ENCODE results near the gene TMEM204.

Gene TMEM204

DNA sequence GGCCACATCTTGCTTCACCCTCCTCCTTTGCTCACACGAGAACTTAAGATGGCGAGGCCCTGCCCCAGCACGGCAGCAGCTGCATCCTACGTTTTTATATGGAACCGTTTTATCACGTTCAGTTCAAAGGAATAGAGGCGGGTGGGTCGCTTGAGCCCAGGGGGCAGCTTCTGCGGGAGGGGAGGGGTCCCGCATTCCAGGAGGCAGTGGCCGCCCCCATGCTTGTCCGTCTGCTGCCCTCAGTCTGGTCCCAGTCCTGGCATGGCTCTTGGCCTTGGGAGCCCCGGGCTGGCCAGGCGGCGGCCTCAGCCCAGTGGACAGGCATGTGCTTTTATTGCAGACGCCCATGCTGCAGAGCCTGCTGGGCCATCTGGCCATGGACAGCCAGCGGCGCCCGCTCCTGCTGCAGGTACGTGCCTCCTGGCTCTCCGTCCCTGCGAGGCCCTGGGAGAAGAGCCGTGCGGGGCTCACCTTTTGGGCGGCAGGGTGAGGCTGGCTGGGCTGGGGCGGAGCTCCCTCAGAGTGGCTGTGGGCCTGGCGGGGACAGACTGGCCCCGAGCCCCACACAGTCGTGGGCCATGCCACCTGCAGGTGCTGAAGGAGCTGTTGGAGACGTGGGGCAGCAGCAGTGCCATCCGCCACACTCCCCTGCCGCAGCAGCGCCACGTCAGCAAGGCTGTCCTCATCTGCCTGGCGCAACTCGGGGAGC, 33.6 kb upstream of the TMEM204 start:
- no peak for DNase-seq

DNA sequence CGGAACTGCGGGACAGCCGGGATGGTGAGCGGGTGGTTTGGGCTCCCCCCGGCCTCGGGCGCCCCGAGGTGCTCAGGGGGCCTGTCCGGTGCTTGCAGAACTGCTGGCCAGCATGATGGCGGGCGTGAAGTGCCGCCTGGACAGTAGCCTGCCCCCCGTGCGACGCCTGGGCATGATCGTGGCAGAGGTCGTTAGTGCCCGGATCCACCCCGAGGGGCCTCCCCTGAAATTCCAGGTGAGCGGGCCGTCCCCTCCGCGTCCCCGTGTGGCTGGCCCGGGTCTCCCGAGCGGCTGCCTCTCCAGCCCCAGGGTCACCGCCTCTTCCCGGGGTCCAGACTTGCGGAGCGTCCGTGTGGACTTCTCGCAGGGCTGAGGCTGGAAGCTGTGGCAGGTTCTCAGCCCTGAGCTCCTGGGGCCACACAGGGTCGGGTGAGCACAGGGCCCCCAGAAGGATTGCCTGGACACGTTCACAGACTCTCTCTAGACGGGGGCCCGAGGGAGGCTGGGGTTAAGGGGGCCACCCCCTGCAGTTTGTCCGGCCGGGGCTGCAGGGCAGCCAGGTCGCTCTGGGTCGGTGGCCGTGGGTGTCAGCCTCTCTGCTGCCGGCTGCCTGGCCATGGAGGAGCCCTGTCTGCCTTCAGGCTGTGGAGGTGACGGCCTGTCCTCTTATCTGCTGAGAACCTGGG, 32.9 kb upstream of the TMEM204 start:
- no peak for DNase-seq

DNA sequence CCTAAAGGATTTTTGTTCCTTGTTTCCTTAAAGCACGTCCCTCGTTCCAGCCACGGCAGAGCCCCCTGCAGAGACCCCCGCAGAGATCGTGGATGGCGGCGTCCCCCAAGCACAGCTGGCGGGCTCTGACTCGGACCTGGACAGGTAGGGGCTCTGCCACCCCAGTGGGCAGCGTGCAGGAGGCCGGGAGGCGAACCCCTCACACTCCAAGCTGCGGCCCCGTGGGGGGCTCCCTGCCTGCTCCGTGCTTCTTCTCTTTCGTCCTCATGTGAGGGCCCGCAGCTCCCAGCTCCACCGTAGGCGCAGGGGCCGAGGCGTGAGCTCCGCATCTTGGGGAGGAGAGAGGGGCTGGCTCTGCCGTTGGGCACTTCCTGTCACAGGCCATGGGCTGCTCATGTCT, 31.8 kb upstream of the TMEM204 start:
- no peak for DNase-seq

DNA sequence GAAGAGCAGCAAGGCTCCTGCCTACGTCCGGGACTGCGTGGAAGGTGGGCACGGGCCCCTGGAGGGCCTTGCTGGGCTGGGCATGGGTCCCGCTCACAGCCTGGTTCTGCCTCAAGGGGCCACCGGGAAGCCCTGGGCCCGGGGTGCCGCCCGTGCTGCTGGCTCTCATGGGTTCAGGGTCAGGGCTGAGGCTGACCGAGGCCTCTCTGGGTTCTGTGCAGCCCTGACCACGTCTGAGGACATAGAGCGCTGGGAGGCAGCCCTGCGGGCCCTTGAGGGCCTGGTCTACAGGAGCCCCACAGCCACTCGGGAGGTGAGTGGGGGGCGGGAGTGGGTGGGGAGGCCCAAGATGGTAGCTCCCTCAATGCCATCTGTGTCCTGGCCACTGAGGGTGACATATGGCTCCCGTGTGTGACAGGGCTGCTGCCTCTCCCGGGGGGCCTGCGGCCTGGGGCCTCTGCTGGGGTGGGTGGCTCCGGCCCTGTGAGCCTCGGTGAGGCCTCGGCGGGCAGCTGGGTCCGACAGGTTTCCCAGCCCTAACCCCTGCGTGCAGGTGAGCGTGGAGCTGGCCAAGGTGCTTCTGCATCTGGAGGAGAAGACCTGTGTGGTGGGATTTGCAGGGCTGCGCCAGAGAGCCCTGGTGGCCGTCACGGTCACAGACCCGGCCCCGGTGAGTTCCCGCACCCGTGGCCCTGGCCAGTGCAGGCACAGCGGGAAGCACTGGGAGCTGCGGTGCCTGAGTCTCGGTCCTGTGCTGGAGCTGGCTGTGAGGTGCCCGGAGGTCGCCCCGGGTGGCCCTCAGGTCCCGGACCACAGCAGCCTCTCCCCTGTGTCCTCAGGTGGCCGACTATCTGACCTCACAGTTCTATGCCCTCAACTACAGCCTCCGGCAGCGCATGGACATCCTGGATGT, 31.1 kb upstream of the TMEM204 start:
- DNase-seq = no peak

DNA sequence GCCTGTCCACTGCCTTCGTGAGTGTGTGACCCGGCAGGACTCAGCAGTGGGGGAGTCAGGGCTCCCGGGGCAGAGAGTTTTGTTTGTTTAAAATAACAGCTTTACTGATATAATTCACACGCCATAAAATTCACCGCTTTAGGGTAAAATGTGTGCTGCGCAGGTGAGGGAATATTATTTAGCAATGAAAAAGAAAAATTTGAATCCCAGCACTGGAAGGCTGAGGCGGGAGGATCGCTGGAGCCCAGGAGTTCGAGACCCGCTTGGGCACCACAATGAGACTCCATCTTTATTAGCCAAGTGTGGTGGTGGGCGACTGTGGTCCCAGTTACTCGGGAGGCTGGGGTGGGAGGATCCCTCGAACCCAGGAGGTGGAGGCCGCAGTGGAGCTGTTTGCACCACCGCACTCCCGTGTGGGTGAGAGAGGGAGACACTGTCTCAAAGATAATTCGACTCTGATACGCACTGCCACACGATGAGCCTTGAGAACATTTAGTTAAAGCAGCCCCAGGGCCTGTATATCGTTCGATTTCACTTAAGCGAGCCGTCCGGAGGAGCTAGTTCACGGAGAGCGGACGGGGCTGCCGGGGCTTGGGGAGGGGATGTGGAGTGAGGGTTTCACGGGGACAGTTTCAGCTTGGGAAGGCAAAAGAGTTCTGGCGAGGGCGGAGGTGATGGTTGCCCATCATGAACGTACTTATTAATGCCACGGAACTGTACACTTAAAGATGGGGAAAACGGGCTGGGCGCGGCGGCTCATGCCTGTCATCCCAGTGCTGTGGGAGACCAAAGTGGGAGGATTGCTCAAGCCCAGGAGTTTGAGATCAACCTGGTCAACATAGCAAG, 30.1 kb upstream of the TMEM204 start:
- no peak for DNase-seq

DNA sequence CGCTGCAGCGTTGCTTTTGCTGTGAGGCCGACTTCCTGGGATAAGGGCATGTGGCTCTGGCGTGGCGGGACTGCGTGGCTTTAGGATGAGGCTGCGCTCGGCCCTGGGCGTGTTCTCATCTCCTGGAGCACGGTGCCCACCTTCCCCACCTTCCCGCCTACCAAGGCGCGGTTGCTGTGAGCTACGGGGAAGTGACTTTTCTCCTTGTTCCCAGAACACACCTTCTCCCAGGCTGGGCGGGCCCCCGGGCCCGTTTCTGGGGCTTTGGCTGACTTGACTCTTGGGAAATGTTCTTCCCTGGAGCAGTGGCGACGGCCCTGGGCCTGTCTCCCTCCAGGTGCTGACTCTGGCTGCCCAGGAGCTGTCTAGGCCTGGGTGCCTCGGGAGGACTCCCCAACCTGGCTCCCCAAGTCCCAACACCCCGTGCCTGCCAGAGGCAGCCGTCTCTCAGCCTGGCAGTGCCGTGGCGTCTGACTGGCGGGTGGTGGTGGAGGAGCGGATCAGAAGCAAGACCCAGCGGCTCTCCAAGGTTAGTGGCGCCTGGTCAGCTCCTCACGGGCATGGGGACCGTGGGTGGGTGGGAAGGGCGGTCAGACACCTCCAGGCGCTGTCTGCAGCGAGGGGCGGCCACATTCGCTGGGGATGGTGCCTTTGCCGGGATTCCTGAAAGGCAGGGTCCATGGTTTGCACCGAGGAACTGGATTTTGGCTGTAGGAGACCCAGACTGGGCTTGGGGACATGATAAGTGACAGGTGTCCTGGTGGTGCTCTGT, 28.2 kb upstream of the TMEM204 start:
- DNase-seq = no peak

DNA sequence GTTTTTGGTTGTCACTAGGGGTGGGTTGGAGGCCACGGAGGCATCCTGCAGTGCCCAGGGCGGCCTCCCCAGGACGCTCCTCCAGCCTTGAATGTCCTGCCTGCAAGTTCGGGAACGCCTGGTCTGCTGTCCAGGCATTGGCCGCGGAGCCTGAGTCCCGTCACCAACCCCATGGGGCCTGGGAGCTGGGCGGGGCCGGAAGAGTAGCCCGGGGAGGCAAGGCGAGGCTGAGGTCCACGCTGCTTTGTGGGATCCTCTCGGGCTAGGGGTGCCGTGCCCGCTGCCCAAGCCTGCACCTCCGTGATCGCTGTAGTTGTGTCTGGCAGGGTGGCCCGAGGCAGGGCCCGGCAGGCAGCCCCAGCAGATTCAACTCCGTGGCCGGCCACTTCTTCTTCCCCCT, 27.6 kb upstream of the TMEM204 start:
- no peak for DNase-seq

DNA sequence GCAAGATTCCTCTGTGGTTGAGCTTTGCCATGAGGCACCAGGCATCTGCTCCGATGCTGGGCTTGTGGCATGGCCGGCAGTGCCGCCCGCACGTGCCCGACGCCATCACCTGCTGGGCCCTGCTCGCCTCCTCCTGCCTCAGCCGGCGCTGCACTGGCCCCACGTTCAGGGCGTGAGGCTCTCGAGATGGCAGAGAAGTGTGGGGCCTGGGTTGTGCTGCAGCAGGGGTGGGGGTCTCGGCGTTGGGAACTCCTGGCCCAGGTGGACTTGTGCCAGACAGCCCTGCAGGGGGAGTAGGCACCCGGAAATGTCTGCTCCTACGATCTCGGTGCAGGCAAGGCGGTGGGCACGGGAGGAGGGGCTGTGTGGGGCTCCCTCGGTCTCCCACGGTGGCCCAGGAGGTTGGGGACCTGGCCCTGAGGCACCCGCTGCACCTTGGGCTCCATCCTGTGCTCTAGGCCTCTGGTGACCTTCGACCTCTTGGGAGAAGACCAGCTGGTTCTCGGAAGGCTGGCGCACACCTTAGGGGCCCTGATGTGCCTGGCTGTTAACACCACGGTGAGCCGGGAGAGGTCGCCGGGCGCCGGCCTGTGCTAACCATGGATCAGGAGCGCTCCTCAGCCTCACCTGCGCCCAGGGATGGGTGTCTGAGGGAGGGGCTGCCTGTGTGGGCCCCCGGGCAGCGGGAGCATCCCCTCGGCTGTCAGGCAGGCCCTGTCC, 26.8 kb upstream of the TMEM204 start:
- no peak for DNase-seq

DNA sequence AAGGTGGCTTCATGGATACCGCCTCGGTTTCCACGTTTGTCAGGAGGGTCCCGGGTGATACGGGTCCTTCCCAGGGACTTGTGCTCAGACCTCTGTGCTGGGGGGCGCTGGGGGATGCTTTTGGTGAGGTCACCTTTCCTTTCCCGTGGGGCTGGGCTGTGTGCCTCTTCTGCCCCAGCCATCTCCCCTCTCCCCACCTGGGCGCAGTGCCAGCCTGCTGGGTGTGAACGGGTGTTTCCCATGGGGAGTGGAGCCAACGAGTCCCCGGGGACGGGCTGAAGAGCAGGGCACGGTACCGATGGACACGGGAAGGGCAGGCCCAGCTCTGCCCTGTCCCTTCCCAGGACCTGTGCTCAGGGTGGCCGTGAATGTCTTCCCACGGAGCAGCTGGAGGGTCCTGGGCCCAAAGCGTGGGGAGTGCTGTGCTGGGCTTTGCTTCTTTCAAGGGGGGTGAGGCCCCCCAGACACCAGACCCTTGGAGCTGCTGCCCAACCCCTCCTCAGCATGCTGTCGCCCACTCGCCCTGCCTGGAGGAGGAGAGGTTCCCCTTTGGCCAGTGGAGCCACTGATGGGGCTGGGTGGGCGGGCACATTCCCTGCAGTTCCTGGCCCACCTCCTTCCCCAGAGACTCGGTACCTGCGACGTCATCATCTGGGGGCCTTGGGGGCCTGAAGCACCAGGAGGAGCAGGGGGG, 24.8 kb upstream of the TMEM204 start:
- DNase-seq = no peak

DNA sequence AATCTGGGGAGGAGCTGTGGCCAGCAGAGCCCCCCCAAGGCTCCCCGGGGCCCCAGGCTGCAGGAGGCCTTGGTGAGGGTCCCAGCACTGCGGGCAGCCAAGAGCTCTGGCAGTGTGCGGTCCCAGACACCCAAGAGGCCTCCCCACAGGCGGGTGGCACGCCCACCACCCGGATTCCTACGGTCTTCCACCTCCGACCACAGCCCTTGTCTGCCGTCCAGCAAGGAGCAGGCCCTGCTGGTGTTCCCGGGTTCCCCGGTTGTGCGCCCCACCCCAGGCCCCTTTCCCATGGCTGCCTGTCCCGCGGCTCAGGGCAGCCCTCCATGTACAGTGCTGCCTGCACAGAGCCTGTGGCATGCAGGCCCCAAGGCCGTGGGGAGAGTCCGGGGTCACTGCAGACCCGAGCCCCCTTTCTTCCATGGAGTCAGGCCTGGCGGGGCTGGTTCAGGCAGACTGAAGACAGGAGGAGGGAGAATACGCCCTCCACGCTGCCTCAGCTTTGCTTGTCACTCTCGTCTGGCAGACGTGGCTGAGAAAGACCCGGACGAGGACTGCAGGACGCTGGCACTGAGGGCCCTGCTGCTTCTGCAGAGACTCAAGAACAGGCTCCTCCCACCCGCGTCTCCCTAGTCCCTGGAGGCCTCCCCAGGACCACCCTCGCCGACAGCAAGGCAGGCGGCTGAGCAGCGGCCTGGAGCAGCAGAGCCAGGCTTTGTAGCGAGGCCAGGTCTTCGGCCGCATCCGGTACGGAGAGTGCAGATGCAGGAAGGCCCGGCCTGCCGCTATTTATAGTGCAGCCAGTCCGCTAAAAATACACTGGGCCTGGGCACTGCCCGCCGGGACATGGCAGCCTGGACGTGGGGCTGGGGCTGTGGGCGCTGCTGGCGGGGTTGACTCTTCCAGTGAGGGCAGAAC, 23.9 kb upstream of the TMEM204 start:
- no peak for DNase-seq

DNA sequence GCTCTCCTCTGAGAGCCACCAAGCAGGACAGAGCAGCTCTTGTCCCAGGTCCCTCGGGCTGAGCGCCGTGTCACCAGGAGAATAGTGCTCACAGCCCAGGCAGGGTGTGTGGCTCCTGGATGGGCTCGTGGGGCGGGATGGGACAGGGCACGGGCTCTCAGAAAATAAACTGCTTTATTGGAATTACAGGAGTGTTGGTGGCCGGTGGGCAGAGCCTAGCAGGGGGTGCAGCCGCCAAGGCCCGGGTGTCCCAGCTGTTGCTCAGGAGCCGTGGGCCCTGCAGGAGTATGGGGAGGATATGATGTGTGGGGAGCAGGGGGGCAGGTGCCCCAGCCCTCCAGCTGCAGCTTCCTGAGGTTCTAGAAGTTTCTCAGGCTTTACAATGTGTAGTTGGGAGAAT, 23.2 kb upstream of the TMEM204 start:
- no peak for DNase-seq

DNA sequence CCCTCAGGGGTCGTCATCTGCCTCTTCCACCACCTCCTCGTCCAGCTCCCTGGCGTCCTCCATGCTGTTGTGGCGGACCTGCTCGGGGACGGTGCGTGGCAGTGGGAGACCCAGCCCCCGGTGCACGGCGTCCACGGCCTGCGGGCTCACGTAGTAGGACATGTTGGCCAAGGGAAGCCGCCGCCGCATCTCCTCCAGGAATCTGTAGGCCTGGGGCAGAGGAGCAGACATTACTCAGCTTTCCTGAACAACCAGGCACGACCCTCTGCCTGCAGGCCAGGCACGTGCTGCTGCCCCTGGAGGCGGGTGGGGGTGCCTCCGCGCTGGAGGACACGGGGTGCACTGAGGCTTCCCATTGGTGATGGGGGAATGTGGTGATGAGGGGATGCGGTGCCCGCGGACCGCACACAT, 22.5 kb upstream of the TMEM204 start:
- no peak for DNase-seq

DNA sequence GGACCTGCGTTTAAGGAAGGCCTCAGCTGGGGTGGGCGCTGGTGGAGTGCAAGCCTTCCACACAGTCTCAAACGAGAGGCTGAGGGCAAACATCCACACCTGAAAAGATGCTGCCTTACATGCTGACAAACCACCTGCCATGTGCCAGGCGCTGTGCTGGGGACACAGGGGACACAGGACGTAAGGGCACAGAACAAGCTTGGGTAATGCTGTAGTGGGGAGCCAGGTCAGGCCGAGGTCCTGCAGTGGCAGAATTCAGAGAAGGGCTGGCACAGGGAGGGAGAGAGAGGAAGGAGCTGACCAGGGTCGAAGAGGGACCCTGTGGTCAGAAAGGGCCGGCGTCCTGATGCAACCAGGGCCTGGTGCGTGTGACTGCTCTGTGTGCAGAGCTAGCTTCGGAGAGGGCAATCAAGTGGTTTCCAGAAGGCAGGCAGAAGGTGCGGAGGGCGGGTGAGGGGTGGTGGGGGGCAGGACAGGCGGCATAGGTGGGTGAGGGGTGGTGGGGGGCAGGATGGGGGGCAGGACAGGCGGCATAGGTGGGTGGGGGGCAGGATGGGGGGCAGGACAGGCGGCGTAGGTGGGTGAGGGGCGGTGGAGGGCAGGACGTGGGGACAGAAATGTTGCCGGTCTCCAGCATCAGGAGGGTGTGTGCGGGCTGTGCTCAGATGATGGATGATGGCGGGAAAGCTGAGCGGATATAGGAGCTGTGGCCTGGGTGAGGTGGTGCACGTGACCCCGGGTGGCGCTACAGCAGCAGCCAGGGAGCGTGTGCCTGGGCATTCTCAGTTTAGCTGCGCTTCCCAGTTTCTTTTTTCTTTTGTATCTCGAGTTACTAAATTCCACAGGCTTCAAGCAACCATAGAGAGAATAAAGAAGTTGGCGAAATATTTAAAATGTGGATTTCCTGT, 21.6 kb upstream of the TMEM204 start:
- DNase-seq = no peak

DNA sequence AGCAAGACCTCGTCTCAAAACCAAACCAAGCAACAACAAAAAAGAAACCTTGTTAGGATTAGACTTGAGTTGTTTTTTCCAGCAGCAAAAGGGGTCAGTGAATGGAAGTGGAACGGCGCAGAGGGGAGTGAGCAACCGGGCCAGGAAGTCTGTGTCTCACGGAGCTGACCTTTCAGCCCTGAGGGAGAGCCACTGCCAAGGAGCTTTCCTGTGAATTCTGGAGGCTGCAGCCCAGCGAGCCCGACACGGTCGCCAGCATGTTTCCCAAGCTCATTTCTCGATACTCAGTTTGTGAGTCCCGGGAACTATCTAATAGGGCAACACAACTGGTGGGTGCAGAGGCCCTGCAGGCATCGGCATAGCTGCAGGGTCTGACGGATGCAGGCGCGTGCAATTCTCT, 20.7 kb upstream of the TMEM204 start:
- DNase-seq = no peak

DNA sequence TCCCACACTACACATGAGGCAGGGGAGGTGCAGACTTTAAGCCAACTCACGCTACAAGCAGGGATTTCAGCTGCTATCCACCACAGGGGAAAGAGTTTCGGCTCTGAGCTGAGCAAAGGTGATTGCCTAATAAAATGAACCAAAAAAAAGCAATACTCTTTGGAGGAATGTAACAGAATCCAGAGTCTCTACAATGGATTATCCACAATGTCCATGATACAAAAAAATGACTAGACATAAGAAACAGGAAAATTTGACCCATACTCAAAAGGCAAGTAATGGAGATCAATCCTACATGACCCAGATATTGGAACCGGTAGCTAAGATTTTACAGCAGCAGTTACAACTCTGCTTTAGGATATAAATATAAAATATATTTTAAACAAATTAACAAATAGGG, 19.0 kb upstream of the TMEM204 start:
- DNase-seq = no peak

DNA sequence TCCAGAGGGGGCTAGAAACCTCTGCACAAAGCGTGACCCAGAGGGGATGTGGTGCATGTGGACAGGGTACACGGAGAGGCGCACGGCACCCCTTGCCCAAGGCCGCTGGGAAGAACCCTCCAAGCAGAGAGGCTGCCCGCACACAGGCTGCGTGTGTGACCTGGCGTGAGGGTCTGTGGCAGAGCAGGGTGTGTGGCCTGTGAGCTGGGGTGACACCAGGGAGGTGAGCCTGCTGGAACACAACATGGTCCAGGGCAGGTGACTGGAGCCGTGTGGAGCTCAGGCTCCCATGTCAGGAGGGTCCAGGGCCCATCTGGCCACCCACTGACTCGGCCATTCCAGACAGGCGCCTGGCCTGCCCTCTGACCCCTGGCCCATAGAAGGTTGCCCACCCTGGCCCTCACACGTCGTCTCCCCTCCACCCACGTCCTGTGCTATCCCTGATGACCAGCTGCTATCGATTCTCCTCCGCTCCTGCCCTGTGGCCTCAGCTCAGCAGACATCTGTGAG, 14.8 kb upstream of the TMEM204 start:
- no peak for DNase-seq

DNA sequence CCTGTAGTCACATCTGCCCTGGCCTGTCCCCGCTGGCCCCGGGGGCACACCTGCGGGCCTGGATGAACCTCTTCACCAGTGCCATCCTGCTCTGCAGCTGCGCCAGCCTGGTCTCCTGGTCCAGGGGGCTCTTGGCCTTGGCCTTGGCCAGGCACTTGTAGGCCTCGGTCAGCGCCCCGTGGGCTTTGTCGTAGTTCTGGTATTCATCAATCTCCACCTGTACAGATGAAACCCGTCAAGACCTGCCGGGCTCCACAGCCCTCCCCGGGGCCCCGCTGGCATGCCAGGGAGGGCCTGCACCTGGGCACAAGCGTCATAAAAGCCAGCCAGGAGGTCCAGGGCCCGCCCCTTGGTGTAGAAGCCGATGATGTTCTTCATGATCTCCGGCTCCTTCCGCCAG, 13.6 kb upstream of the TMEM204 start:
- no peak for DNase-seq

DNA sequence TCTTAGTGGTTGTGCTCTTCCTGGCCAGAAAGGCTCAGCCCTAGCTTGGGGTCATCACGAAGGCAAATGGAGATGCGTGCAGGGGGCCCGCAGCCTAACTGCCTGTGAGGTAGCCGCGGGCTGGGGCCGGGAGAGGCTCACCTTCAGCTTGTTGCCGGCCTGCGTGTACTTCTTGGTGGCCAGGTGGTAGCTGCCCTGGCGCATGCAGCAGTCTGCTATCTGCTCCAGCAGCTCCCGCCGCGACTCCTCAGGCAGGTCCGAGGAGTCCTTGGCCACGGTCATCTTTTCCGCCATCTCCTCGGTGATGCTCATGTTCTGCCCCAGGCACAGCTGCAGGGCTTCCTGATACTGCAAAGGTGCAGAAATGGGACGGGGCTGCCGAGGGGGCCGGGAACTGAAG, 13.0 kb upstream of the TMEM204 start:
- DNase-seq = no peak

Data from activated CD4-positive, alpha-beta T cell treated with anti-CD3 and anti-CD28 coated beads for 4 hours (primary cell).